GM23248 (cell line): ENCODE measurements around the gene CATSPER1. TPM values are rescaled to one million over a fixed set of nuclear protein-coding genes. Genes with fewer than 3 reads are reported as not detected.

Experiments used
- DNase-seq: peaks from one replicate; pipeline ENCODE4 v3.0.0-alpha.2; 2015
- H2AFZ ChIP-seq: fragments of 200-600 bp; sonication (generic); 2 replicates; pipeline ENCODE4 v1.6.1; 2016; ENCODE audit warnings: antibody characterized with exemption
- H3F3A ChIP-seq: fragments of 200-600 bp; sonication (generic); 2 replicates; pipeline ENCODE4 v1.6.1; 2016; ENCODE audit warnings: mild to moderate bottlenecking, antibody characterized with exemption, mixed run types; ENCODE audit not compliant: insufficient read depth
- H3K27ac ChIP-seq: fragments of 200-600 bp; sonication (generic); 2 replicates; pipeline ENCODE4 v1.5.1; 2016; ENCODE audit warnings: mild to moderate bottlenecking
- H3K27me3 ChIP-seq: fragments of 200-600 bp; sonication (generic); replicated peaks from 2 replicates; pipeline ENCODE4 v1.6.1; 2016; ENCODE audit warnings: mild to moderate bottlenecking; ENCODE audit not compliant: insufficient read depth
- H3K36me3 ChIP-seq: fragments of 200-600 bp; sonication (generic); 2 replicates; pipeline ENCODE4 v1.6.1; 2016; ENCODE audit warnings: low read depth, mild to moderate bottlenecking
- H3K4me1 ChIP-seq: fragments of 200-600 bp; sonication (generic); 2 replicates; pipeline ENCODE4 v1.6.1; 2016; ENCODE audit warnings: mild to moderate bottlenecking; ENCODE audit not compliant: insufficient read depth
- H3K4me2 ChIP-seq: fragments of 200-600 bp; sonication (generic); one replicate; pipeline ENCODE4 v1.6.1; 2016; ENCODE audit warnings: mild to moderate bottlenecking; ENCODE audit not compliant: unreplicated experiment
- H3K4me3 ChIP-seq: fragments of 200-600 bp; sonication (generic); 2 replicates; pipeline ENCODE4 v1.5.1; 2016; ENCODE audit warnings: mild to moderate bottlenecking
- H3K79me2 ChIP-seq: fragments of 200-600 bp; sonication (generic); 2 replicates; pipeline ENCODE4 v1.6.1; 2016; ENCODE audit warnings: mild to moderate bottlenecking; ENCODE audit not compliant: insufficient read depth
- H3K9ac ChIP-seq: fragments of 200-600 bp; sonication (generic); 2 replicates; pipeline ENCODE4 v1.6.1; 2016; ENCODE audit warnings: mild to moderate bottlenecking
- H3K9me2 ChIP-seq: fragments of 200-600 bp; sonication (generic); 2 replicates; pipeline ENCODE4 v1.6.1; 2016; ENCODE audit warnings: mixed run types, mild to moderate bottlenecking, moderate library complexity; ENCODE audit not compliant: insufficient read depth
- H3K9me3 ChIP-seq: fragments of 200-600 bp; sonication (generic); one replicate; pipeline ENCODE4 v1.6.1; 2017; ENCODE audit warnings: low read depth
- H4K20me1 ChIP-seq: fragments of 200-600 bp; sonication (generic); 2 replicates; pipeline ENCODE4 v1.6.0; 2016; ENCODE audit not compliant: insufficient read depth
- EZH2 ChIP-seq: fragments of 200-600 bp; sonication (generic); IDR thresholded peaks from 2 replicates; pipeline ENCODE4 v1.6.1; 2018; ENCODE audit warnings: antibody characterized with exemption, mild to moderate bottlenecking; ENCODE audit not compliant: insufficient read depth, poor library complexity, severe bottlenecking
- EZH2phosphoT487 ChIP-seq: fragments of 200-600 bp; sonication (generic); IDR thresholded peaks from 2 replicates; pipeline ENCODE4 v1.6.1; 2018; ENCODE audit warnings: antibody characterized with exemption, moderate library complexity, mild to moderate bottlenecking, low read depth; ENCODE audit not compliant: insufficient read depth
- WGBS, 2 experiments: methylation state at CpG; one replicate each; pipeline ENCODE4 v1.1.6; 2015 to 2017; ENCODE audit warnings: low lambda C conversion rate in 2 of 2, low coverage in 1 of 2; ENCODE audit errors: missing lambda C conversion rate in 2 of 2; 5-methylcytosine and 5-hydroxymethylcytosine counted together
- in situ Hi-C: fragments of 300-500 bp; cut with MboI; formaldehyde crosslinking; loops from 2 replicates; pipeline ENCODE4 v1.15.0; 2020
- polyA plus RNA-seq: library from polyadenylated mRNA; unstranded; fragments of >200 nt; fragmentation: Nextera tagmentation; extraction: Ambion mirVana; gene quantifications from 2 replicates; pipeline ENCODE4 v1.2.1, GENCODE V29; 2016
- total RNA-seq: library from RNA; depleted of rRNA; stranded (reverse); fragments of >200 nt; shearing (Covaris generic); gene quantifications from 2 replicates; pipeline ENCODE4 v1.2.3, GENCODE V29; 2014

Gene CATSPER1
- total and polyA plus RNA-seq, 2 experiments from 2014 or later = 1.7 TPM; not detected in 1

DNA sequence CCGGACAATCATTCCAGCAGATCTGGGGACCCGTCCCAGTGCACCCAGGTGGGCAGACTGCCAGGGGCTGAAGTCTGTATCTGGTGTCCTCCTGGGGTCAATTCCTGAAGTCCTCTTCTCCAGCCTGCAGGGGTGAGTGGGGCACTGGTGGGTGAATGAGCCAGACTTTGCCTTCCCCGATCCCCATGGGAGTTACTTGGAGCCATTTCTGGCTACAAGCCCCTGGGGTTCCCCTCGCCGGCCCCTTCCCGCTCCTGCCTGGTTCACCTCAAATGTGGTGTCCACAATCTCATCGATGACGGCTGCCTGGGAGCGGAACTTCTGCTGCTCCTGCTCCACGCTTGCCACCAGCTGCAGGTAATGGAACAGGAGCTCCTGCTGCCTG, 9.5 kb downstream of the CATSPER1 start:
- no peak overlapping the region for H3K9ac ChIP-seq
- no peak overlapping the region for H2AFZ ChIP-seq
- DNase-seq = no peak

DNA sequence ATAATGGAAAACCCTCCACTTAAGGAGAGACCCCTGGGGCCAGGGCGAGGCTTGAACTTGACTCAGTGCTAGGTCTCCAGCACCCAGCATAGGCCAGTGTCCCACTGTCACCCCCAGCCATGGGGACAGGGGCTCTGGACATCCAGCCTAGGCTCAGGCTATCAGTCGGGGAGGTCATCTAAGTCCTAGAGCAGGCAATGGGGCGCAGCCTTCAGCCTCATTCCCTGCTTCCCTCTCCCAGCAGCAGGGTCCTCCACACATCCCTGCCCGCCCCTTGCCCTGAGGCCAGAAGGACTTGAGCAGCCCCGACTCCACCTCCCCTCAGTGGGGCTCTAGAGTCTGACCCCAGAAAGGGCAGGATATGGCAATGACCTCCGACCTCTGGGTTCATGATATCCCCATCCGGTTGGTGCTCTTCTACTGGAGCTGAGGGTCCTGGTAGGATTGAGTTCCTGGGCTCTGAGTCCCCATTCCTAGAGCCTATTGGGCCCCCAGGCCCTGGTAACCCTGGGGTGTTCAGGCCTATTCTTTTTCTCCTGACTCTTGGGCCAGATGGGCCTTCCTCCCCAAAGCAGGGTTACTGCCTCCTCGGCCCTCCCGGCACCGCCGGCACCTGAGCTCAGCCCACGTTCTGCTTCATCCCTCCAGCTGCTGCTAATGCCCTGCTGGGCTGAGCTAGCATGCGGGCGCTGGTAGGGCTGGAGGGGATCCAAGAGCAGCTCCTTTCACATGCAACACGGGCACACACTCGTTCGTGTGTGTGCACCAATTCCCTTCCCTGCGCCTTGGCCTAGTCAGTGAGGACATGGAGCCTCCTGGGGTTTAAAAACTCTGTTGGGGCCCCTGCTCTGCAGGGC, 10.1 kb downstream of the CATSPER1 start:
- in situ Hi-C loops = no loop called here
- peak overlapping the region; percentile 29 for H3K4me2 ChIP-seq
- no peak overlapping the region for H3K4me3 ChIP-seq

More for the DNA sequence above, 9.5 kb downstream of the CATSPER1 start:
- no peak overlapping the region for H3K4me3 ChIP-seq
- H3K79me2 ChIP-seq = no peaks in the 10 kb centered on the region
- 84 to 85% methylated on average over 9 to 10 of the region's 10 CpGs for WGBS, 2 experiments
- peaks cover 36% of the 10 kb centered on the region for H3K4me1 ChIP-seq
- H3K4me2 ChIP-seq = no peak overlapping the region
- TF ChIP-seq EZH2 = no peak
- no peak for TF ChIP-seq EZH2phosphoT487
- no peaks in the 10 kb centered on the region for H3F3A ChIP-seq
- H3K27ac ChIP-seq = no peak overlapping the region
- H3K9me3 ChIP-seq = no peaks in the 10 kb centered on the region
- H3K9me2 ChIP-seq = no peaks in the 10 kb centered on the region
- in situ Hi-C loops = no loop called here
- H3K36me3 ChIP-seq = no peaks in the 10 kb centered on the region
- H4K20me1 ChIP-seq = no peaks in the 10 kb centered on the region
- H3K27me3 ChIP-seq = no peaks in the 10 kb centered on the region

DNA sequence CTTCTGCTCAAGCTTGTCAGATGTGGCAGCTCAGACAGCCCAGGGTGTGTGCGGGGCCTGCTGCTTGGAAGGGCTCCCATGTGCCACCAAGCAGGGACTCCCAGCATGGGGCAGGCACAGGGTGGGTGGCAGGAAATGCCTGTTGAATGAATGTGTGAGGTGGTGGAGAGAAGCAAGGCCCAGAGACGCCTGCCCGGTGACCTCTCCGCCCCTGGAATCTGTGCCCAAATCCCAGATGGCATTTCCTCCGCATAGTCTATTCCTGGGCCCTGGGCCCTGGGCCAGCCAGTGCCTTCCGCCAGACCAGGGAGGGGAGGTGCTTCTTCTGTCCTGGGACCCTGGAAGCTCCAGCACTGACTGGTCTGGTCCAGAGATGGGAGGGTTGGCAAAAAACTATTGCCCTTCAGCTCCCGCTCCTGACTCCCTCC, 10.8 kb downstream of the CATSPER1 start:
- peak overlapping the region; percentile 74 for H3K27ac ChIP-seq
- H3K27me3 ChIP-seq = no peaks in the 10 kb centered on the region
- in situ Hi-C loops = no loop called here
- H4K20me1 ChIP-seq = no peaks in the 10 kb centered on the region
- no peaks in the 10 kb centered on the region for H3K79me2 ChIP-seq
- peak overlapping the region; percentile 29 for H3K4me2 ChIP-seq
- H2AFZ ChIP-seq = peak overlapping the region; percentile 31
- no peak overlapping the region for H3K4me3 ChIP-seq
- peak; percentile 61 for DNase-seq
- H3K9me3 ChIP-seq = no peaks in the 10 kb centered on the region
- 24 to 37% methylated on average over 7 of the region's 7 CpGs for WGBS, 2 experiments
- no peaks in the 10 kb centered on the region for H3K36me3 ChIP-seq
- TF ChIP-seq EZH2phosphoT487 (no peak), EZH2 (no peak)
- no peaks in the 10 kb centered on the region for H3K9me2 ChIP-seq
- H3F3A ChIP-seq = no peaks in the 10 kb centered on the region
- H3K9ac ChIP-seq = peak overlapping the region; percentile 37; the same call in 1 of the 2 replicates
- peaks cover 28% of the 10 kb centered on the region for H3K4me1 ChIP-seq

More for the DNA sequence above, 10.1 kb downstream of the CATSPER1 start:
- peak overlapping the region; percentile 74 for H3K27ac ChIP-seq
- no peaks in the 10 kb centered on the region for H3K9me3 ChIP-seq
- peak overlapping the region; percentile 37; the same call in 1 of the 2 replicates for H3K9ac ChIP-seq
- peak overlapping the region; percentile 31 for H2AFZ ChIP-seq
- no peaks in the 10 kb centered on the region for H3K79me2 ChIP-seq
- no peaks in the 10 kb centered on the region for H3F3A ChIP-seq
- no peaks in the 10 kb centered on the region for H3K36me3 ChIP-seq
- WGBS, 2 experiments = 72 to 74% methylated on average over 16 of the region's 18 CpGs
- H3K27me3 ChIP-seq = no peaks in the 10 kb centered on the region
- no peaks in the 10 kb centered on the region for H4K20me1 ChIP-seq
- no peaks in the 10 kb centered on the region for H3K9me2 ChIP-seq
- peaks cover 35% of the 10 kb centered on the region for H3K4me1 ChIP-seq
- no peak for TF ChIP-seq EZH2phosphoT487
- TF ChIP-seq EZH2 = no peak
- peak; percentile 39 for DNase-seq

GRCh38 chr11:66014804-66015453, 11.3 kb downstream of the CATSPER1 start:
- no peaks in the 10 kb centered on the region for H3K36me3 ChIP-seq
- H3K27ac ChIP-seq = peak overlapping the region; percentile 74
- H3F3A ChIP-seq = no peaks in the 10 kb centered on the region
- 86 to 88% methylated on average over 4 to 6 of the region's 6 CpGs for WGBS, 2 experiments
- no peak for TF ChIP-seq EZH2
- TF ChIP-seq EZH2phosphoT487 = no peak
- H2AFZ ChIP-seq = peak overlapping the region; percentile 31
- no peaks in the 10 kb centered on the region for H3K9me2 ChIP-seq
- H3K4me2 ChIP-seq = peak overlapping the region; percentile 29
- peaks cover 27% of the 10 kb centered on the region for H3K4me1 ChIP-seq
- no peaks in the 10 kb centered on the region for H3K9me3 ChIP-seq
- peak; percentile 36 for DNase-seq
- H3K79me2 ChIP-seq = no peaks in the 10 kb centered on the region
- no peaks in the 10 kb centered on the region for H3K27me3 ChIP-seq
- H4K20me1 ChIP-seq = no peaks in the 10 kb centered on the region
- H3K4me3 ChIP-seq = no peak overlapping the region
- H3K9ac ChIP-seq = peak overlapping the region; percentile 37; the same call in 1 of the 2 replicates
- in situ Hi-C loops = no loop called here
